SJCRH30 (cell line): ENCODE results near the gene OASL. TPM values are rescaled to one million over a fixed set of nuclear protein-coding genes. Genes with fewer than 3 reads are reported as not detected.
"Not testable (repeated sequence)": the region's sequence is repeated elsewhere in the genome, so short reads cannot be mapped to it uniquely, and the experiment has no call there.

Experiments
- DNase-seq, 2 experiments: peaks; one replicate each; pipeline ENCODE4 v3.0.0-alpha.2; 2015 to 2020
- H3K27ac ChIP-seq: fragments of 250-450 bp; sonication (Bioruptor Pico); 2 replicates; pipeline ENCODE4 v1.5.1; 2020; ENCODE audit warnings: mild to moderate bottlenecking, moderate library complexity
- H3K27me3 ChIP-seq: fragments of 250-450 bp; sonication (Bioruptor Pico); 2 replicates; pipeline ENCODE4 v1.5.1; 2020; ENCODE audit warnings: mild to moderate bottlenecking, moderate library complexity
- H3K36me3 ChIP-seq: fragments of 250-450 bp; sonication (Bioruptor Pico); 2 replicates; pipeline ENCODE4 v1.5.1; 2020; ENCODE audit warnings: mild to moderate bottlenecking, moderate library complexity
- H3K4me1 ChIP-seq: fragments of 250-450 bp; sonication (Bioruptor Pico); 2 replicates; pipeline ENCODE4 v1.5.1; 2020; ENCODE audit warnings: mild to moderate bottlenecking, moderate library complexity
- H3K4me3 ChIP-seq: fragments of 250-450 bp; sonication (Bioruptor Pico); 2 replicates; pipeline ENCODE4 v1.5.1; 2020; ENCODE audit warnings: mild to moderate bottlenecking, moderate library complexity
- H3K9me3 ChIP-seq: fragments of 250-450 bp; sonication (Bioruptor Pico); replicated peaks from 2 replicates; pipeline ENCODE4 v1.5.1; 2020; ENCODE audit warnings: mild to moderate bottlenecking, moderate library complexity
- total RNA-seq: library from RNA; depleted of rRNA; stranded (reverse); fragments of >200 nt; shearing (Covaris generic); gene quantifications from 2 replicates; pipeline ENCODE4 v1.2.3, GENCODE V29; 2014

OASL gene
- total RNA-seq, 1 experiment from 2014 or later: not detected

- Histone ChIP-seq H3K4me3 (no peak overlapping the region), H3K4me1 (no peaks in the 10 kb centered on the region), H3K9me3 (no peaks in the 10 kb centered on the region), H3K36me3 (no peaks in the 10 kb centered on the region), H3K27ac (no peak overlapping the region), H3K27me3 (no peaks in the 10 kb centered on the region)
- no peak for DNase-seq
Measured at GRCh38 chr12:121065345-121065744, 26.3 kb upstream of the OASL start.

- H3K9me3 ChIP-seq, H3K4me3 ChIP-seq, H3K36me3 ChIP-seq, H3K27me3 ChIP-seq, H3K27ac ChIP-seq, DNase-seq, H3K4me1 ChIP-seq: not testable (repeated sequence)
Measured at GRCh38 chr12:121064586-121064985, 25.5 kb upstream of the OASL start.

GRCh38 chr12:121064116-121064515 lies 25.1 kb upstream of the OASL start:
- Histone ChIP-seq H3K4me3 (no peak overlapping the region), H3K4me1 (no peaks in the 10 kb centered on the region), H3K27me3 (no peaks in the 10 kb centered on the region), H3K9me3 (no peaks in the 10 kb centered on the region), H3K36me3 (no peaks in the 10 kb centered on the region), H3K27ac (no peak overlapping the region)
- no peak for DNase-seq

- no peak for DNase-seq
- no peak overlapping the region for H3K4me3 ChIP-seq
- no peaks in the 10 kb centered on the region for H3K9me3 ChIP-seq
- no peaks in the 10 kb centered on the region for H3K27me3 ChIP-seq
- H3K36me3 ChIP-seq: no peaks in the 10 kb centered on the region
- no peak overlapping the region for H3K27ac ChIP-seq
- no peaks in the 10 kb centered on the region for H3K4me1 ChIP-seq
Measured at GRCh38 chr12:121062391-121063045, 23.5 kb upstream of the OASL start.

- no peaks in the 10 kb centered on the region for H3K36me3 ChIP-seq
- no peaks in the 10 kb centered on the region for H3K4me1 ChIP-seq
- no peaks in the 10 kb centered on the region for H3K27me3 ChIP-seq
- no peaks in the 10 kb centered on the region for H3K9me3 ChIP-seq
- H3K27ac ChIP-seq: no peak overlapping the region
- H3K4me3 ChIP-seq: no peak overlapping the region
- peak in 1 of 2 experiments; percentile 43 for DNase-seq
Measured at GRCh38 chr12:121061831-121062230, 22.8 kb upstream of the OASL start.

GRCh38 chr12:121060149-121061001 lies 21.3 kb upstream of the OASL start:
- H3K36me3 ChIP-seq: no peaks in the 10 kb centered on the region
- H3K4me1 ChIP-seq: no peaks in the 10 kb centered on the region
- DNase-seq: peak; percentile 12 to 68
- H3K4me3 ChIP-seq: no peak overlapping the region
- no peaks in the 10 kb centered on the region for H3K27me3 ChIP-seq
- H3K9me3 ChIP-seq: no peaks in the 10 kb centered on the region
- no peak overlapping the region for H3K27ac ChIP-seq

- H3K27ac ChIP-seq: no peak overlapping the region
- no peaks in the 10 kb centered on the region for H3K4me1 ChIP-seq
- DNase-seq: no peak
Measured at GRCh38 chr12:121059031-121059898, 20.2 kb upstream of the OASL start.

GRCh38 chr12:121057794-121058193 lies 18.7 kb upstream of the OASL start:
- Histone ChIP-seq H3K36me3 (no peaks in the 10 kb centered on the region), H3K27me3 (no peaks in the 10 kb centered on the region), H3K4me3 (no peak overlapping the region), H3K27ac (no peak overlapping the region), H3K4me1 (no peaks in the 10 kb centered on the region), H3K9me3 (no peaks in the 10 kb centered on the region)
- DNase-seq: no peak

More at GRCh38 chr12:121059031-121059898, 20.2 kb upstream of the OASL start:
- no peaks in the 10 kb centered on the region for H3K9me3 ChIP-seq
- no peaks in the 10 kb centered on the region for H3K36me3 ChIP-seq
- H3K4me3 ChIP-seq: no peak overlapping the region
- no peaks in the 10 kb centered on the region for H3K27me3 ChIP-seq

GRCh38 chr12:121053706-121054105 lies 14.7 kb upstream of the OASL start:
- H3K9me3 ChIP-seq: no peaks in the 10 kb centered on the region
- DNase-seq: no peak

GRCh38 chr12:121050725-121051124 lies 11.7 kb upstream of the OASL start:
- Histone ChIP-seq H3K9me3 (no peaks in the 10 kb centered on the region), H3K27me3 (no peaks in the 10 kb centered on the region), H3K4me1 (no peaks in the 10 kb centered on the region), H3K4me3 (no peak overlapping the region), H3K27ac (no peak overlapping the region), H3K36me3 (no peaks in the 10 kb centered on the region)
- DNase-seq: peak in 1 of 2 experiments; percentile 18

More at GRCh38 chr12:121053706-121054105, 14.7 kb upstream of the OASL start:
- H3K27ac ChIP-seq: no peak overlapping the region
- H3K4me1 ChIP-seq: no peaks in the 10 kb centered on the region
- no peak overlapping the region for H3K4me3 ChIP-seq
- H3K27me3 ChIP-seq: no peaks in the 10 kb centered on the region
- no peaks in the 10 kb centered on the region for H3K36me3 ChIP-seq

GRCh38 chr12:121048442-121048841 lies 9.4 kb upstream of the OASL start:
- no peak for DNase-seq
- H3K27ac ChIP-seq: no peak overlapping the region
- no peaks in the 10 kb centered on the region for H3K27me3 ChIP-seq
- no peaks in the 10 kb centered on the region for H3K4me1 ChIP-seq
- no peaks in the 10 kb centered on the region for H3K9me3 ChIP-seq
- H3K36me3 ChIP-seq: no peaks in the 10 kb centered on the region
- H3K4me3 ChIP-seq: no peak overlapping the region

GRCh38 chr12:121047400-121047799 lies 8.4 kb upstream of the OASL start:
- not testable (repeated sequence) for H3K4me1 ChIP-seq, H3K36me3 ChIP-seq, H3K27ac ChIP-seq

GRCh38 chr12:121043067-121043466 lies 4.0 kb upstream of the OASL start:
- H3K27ac ChIP-seq: no peak overlapping the region
- no peaks in the 10 kb centered on the region for H3K4me1 ChIP-seq
- H3K27me3 ChIP-seq: peaks cover 5% of the 10 kb centered on the region; the same call in 1 of the 2 replicates
- H3K9me3 ChIP-seq: no peaks in the 10 kb centered on the region
- no peaks in the 10 kb centered on the region for H3K36me3 ChIP-seq
- H3K4me3 ChIP-seq: no peak overlapping the region
- DNase-seq: no peak

More at GRCh38 chr12:121047400-121047799, 8.4 kb upstream of the OASL start:
- not testable (repeated sequence) for DNase-seq, H3K4me3 ChIP-seq, H3K27me3 ChIP-seq, H3K9me3 ChIP-seq

GRCh38 chr12:121036810-121037326 lies 2.2 kb downstream of the OASL start:
- H3K27me3 ChIP-seq: peaks cover 5% of the 10 kb centered on the region; the same call in 1 of the 2 replicates
- H3K4me3 ChIP-seq: no peak overlapping the region
- H3K27ac ChIP-seq: no peak overlapping the region
- H3K4me1 ChIP-seq: peaks cover 10% of the 10 kb centered on the region
- DNase-seq: no peak
- H3K36me3 ChIP-seq: no peaks in the 10 kb centered on the region
- H3K9me3 ChIP-seq: no peaks in the 10 kb centered on the region
